ENCODE results near the gene ARHGAP18.
A peak's percentile ranks its signal among the peaks of the same experiment; 100 is the strongest.

ARHGAP18 gene, protein sequence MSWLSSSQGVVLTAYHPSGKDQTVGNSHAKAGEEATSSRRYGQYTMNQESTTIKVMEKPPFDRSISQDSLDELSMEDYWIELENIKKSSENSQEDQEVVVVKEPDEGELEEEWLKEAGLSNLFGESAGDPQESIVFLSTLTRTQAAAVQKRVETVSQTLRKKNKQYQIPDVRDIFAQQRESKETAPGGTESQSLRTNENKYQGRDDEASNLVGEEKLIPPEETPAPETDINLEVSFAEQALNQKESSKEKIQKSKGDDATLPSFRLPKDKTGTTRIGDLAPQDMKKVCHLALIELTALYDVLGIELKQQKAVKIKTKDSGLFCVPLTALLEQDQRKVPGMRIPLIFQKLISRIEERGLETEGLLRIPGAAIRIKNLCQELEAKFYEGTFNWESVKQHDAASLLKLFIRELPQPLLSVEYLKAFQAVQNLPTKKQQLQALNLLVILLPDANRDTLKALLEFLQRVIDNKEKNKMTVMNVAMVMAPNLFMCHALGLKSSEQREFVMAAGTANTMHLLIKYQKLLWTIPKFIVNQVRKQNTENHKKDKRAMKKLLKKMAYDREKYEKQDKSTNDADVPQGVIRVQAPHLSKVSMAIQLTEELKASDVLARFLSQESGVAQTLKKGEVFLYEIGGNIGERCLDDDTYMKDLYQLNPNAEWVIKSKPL

GRCh38 chr6:129709769-129710449 lies at the start of gene ARHGAP18:
ARHGAP18 (minus strand) TSS chr6:129710177; CDS start chr6:129710136, 41 bp downstream.
- H3K4me3 Mint-ChIP-seq = peak within 1 kb of the TSS; percentile 96
- H3K27ac Mint-ChIP-seq = peak within 1 kb of the TSS; percentile 86
- H3K36me3 Mint-ChIP-seq (ENCODE audit: low read depth) = peaks cover 9% of the 10 kb centered on the region
- H3K9me3 Mint-ChIP-seq = no peaks in the 10 kb centered on the region
- peaks cover 36% of the 10 kb centered on the region for H3K4me1 Mint-ChIP-seq (ENCODE audit: low read depth)
- peaks cover 4% of the 10 kb centered on the region for H3K27me3 Mint-ChIP-seq (ENCODE audit: low read depth)

- Mint-ChIP-seq H3K36me3 (ENCODE audit: low read depth) (no peaks in the 10 kb centered on the region), H3K4me3 (no peak overlapping the region), H3K27me3 (ENCODE audit: low read depth) (peaks cover 10% of the 10 kb centered on the region), H3K9me3 (no peaks in the 10 kb centered on the region), H3K27ac (no peak overlapping the region), H3K4me1 (ENCODE audit: low read depth) (peaks cover 8% of the 10 kb centered on the region)
Measured at GRCh38 chr6:129755787-129756186, 45.8 kb upstream of the ARHGAP18 start.

GRCh38 chr6:129754750-129755149 lies 44.8 kb upstream of the ARHGAP18 start:
- Mint-ChIP-seq H3K9me3 (no peaks in the 10 kb centered on the region), H3K27ac (no peak overlapping the region), H3K27me3 (ENCODE audit: low read depth) (peaks cover 3% of the 10 kb centered on the region)

DNA sequence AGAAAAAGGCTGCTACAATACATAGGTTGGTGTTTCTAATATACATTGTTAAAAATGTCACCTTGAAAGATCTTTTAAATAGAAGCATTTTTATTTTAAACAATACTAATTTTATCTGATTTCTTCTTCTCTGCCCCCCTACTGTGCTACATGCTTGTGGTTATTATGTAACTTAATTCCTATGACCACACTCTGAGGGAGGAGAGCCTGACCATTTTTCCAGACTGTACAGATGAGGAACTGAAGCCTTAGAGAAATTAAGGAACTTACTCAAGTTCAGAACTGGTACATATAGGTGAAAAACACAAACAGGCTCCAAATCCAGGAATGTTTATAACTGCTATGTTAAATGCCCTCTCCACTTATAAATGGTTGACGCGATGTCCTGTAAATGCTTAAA lies 43.4 kb upstream of the ARHGAP18 start:
- Mint-ChIP-seq H3K9me3 (no peaks in the 10 kb centered on the region), H3K4me3 (no peak overlapping the region), H3K36me3 (ENCODE audit: low read depth) (no peaks in the 10 kb centered on the region), H3K4me1 (ENCODE audit: low read depth) (peaks cover 29% of the 10 kb centered on the region), H3K27me3 (ENCODE audit: low read depth) (peaks cover 3% of the 10 kb centered on the region), H3K27ac (no peak overlapping the region)

More at GRCh38 chr6:129754750-129755149, 44.8 kb upstream of the ARHGAP18 start:
- no peaks in the 10 kb centered on the region for H3K36me3 Mint-ChIP-seq (ENCODE audit: low read depth)
- peaks cover 16% of the 10 kb centered on the region for H3K4me1 Mint-ChIP-seq (ENCODE audit: low read depth)
- H3K4me3 Mint-ChIP-seq = no peak overlapping the region

DNA sequence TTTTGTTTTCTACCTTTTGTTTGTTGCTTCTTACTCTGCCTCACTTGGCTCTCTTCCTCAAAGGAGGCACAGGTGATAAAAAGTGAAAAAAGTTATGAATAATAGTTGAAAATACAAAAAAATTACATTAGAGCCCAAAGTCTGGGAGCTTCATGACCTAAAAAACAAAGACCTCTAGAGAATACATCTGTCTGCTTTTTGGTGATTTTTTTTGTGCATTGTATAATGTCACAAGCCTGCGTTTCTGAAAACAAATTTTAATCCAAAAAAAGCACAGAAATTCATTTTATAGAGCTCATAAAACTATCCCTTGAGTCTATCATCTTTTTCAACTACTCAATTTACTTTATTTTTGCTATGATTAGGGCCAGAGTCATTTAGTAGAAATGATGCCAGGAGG lies 41.4 kb upstream of the ARHGAP18 start:
- Mint-ChIP-seq H3K4me1 (ENCODE audit: low read depth) (peaks cover 39% of the 10 kb centered on the region), H3K27ac (peak overlapping the region; percentile 29), H3K27me3 (ENCODE audit: low read depth) (no peaks in the 10 kb centered on the region), H3K9me3 (no peaks in the 10 kb centered on the region), H3K4me3 (no peak overlapping the region), H3K36me3 (ENCODE audit: low read depth) (no peaks in the 10 kb centered on the region)

DNA sequence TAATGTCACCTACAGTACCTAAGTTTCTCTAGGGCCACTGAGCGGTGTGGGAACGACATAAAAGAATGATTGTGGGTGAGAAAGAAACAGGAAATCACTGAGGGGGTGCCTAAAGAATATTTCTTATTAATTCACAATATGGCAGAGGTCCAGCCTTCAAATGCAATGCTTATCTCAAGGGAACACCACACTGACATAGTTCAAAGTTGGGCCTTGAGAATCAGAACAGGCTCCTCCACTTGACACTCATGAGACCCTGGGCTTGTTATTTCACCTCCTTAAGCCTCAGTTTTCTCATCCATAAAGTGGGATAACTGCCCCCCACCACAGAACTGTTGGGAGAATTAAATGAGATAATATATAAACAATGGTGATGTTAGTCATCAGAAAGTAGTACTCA lies 40.4 kb upstream of the ARHGAP18 start:
- no peaks in the 10 kb centered on the region for H3K36me3 Mint-ChIP-seq (ENCODE audit: low read depth)
- H3K27ac Mint-ChIP-seq = peak overlapping the region; percentile 80
- H3K27me3 Mint-ChIP-seq (ENCODE audit: low read depth) = no peaks in the 10 kb centered on the region
- H3K9me3 Mint-ChIP-seq = no peaks in the 10 kb centered on the region
- H3K4me3 Mint-ChIP-seq = no peak overlapping the region
- H3K4me1 Mint-ChIP-seq (ENCODE audit: low read depth) = peaks cover 39% of the 10 kb centered on the region

- Mint-ChIP-seq H3K27me3 (ENCODE audit: low read depth) (no peaks in the 10 kb centered on the region), H3K36me3 (ENCODE audit: low read depth) (no peaks in the 10 kb centered on the region), H3K4me1 (ENCODE audit: low read depth) (peaks cover 39% of the 10 kb centered on the region), H3K9me3 (no peaks in the 10 kb centered on the region), H3K27ac (peak overlapping the region; percentile 80), H3K4me3 (peak overlapping the region; percentile 65)
Measured at GRCh38 chr6:129749749-129750120, 39.8 kb upstream of the ARHGAP18 start.

DNA sequence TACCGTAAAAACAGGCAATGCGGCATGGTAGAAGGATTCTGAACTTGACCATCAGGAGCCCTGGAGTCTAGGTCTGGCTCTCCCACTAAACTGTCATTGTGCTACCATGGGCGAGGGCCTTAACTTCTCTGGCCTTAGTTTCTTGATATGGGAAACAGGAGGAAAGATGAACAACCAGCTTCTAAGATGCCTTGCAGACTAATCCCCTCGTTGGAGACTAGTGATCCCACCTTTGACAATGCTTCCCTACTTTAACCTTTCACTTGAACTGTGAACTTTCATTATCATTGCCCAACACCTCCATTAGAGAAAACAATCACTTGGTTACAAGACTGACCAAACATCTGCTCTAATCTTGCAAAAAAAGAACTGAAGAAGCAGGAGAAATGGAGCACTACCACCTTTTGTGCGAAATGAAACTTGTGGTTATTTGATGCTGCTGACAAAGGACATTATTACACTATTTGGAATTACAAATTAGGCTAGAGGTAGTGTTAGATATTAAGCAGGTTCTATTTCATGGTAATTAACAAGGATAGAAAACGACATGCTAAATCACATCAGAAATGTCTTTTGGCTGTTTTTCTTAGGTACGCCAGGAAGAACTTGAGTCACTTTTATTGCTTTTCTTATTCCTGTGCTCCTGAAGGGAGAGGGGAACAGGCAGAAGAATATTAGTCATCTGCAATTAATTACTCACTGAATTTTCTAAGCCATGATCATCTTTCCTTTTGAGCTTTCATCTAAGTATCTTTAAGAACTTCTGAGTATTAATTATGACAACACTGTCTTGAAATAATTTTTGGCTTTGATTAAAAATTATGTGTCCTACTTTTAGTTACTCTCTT lies 39.1 kb upstream of the ARHGAP18 start:
- no peaks in the 10 kb centered on the region for H3K27me3 Mint-ChIP-seq (ENCODE audit: low read depth)
- peak overlapping the region; percentile 80 for H3K27ac Mint-ChIP-seq
- H3K36me3 Mint-ChIP-seq (ENCODE audit: low read depth) = no peaks in the 10 kb centered on the region
- peak overlapping the region; percentile 65 for H3K4me3 Mint-ChIP-seq
- no peaks in the 10 kb centered on the region for H3K9me3 Mint-ChIP-seq
- peaks cover 42% of the 10 kb centered on the region for H3K4me1 Mint-ChIP-seq (ENCODE audit: low read depth)

DNA sequence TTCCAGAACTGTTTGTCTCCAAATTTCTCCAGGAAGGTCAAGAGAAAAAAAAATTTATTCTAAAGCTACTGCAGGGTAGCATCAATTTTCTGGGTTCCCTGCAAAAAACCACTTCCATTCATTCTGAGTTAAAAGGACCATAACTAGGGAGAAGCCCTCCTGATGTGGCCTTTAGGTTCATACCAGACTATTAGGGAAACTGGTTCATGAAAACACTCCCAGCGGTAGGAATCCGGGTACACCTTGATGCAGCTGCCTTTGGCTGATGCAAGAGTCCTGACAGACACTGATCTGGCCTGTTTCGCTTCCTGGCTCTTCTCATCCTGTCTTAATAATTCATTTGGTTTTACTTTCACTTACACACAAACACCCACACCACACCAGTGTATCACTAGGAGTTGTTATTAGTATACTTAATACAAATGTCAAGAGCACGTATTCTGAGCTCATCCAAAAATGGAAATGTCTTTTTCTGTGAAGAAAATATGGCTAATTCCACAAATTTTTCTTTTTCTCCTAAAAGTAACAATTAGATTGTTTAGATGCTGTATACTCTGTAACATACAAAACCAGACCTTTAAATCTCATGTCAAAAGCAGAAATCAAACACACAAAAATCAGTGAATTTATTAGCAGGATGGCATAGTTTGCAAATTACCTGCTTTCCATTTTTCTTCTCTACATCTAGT lies 38.4 kb upstream of the ARHGAP18 start:
- peak overlapping the region; percentile 80 for H3K27ac Mint-ChIP-seq
- no peaks in the 10 kb centered on the region for H3K9me3 Mint-ChIP-seq
- H3K4me1 Mint-ChIP-seq (ENCODE audit: low read depth) = peaks cover 47% of the 10 kb centered on the region
- H3K27me3 Mint-ChIP-seq (ENCODE audit: low read depth) = no peaks in the 10 kb centered on the region
- H3K36me3 Mint-ChIP-seq (ENCODE audit: low read depth) = no peaks in the 10 kb centered on the region
- H3K4me3 Mint-ChIP-seq = peak overlapping the region; percentile 36

DNA sequence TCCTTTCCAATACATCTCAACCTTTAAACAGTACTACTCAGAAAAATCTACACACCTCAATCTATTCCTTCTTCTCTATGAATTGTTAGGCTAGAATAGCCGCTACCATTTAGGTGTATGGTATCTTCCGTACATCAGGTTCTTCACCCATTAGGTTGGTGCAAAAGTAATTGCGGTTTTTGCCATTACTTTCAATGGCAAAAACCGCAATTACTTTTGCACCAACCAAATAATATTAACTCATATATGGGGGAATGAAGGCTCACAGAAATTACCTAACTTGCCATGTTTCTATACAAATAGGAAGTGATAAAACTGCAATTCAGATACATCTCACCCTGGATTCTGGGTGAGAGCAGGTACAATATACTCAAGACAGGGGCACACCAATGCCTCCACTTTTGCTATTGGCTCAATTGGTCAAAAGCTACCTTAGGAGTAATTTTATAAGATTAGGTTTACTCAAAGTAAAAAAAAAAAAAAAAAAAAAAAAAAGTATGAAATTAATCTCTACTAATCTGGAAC lies 37.7 kb upstream of the ARHGAP18 start:
- H3K27ac Mint-ChIP-seq = peak overlapping the region; percentile 80
- H3K4me1 Mint-ChIP-seq (ENCODE audit: low read depth) = peaks cover 47% of the 10 kb centered on the region
- no peaks in the 10 kb centered on the region for H3K36me3 Mint-ChIP-seq (ENCODE audit: low read depth)
- H3K27me3 Mint-ChIP-seq (ENCODE audit: low read depth) = no peaks in the 10 kb centered on the region
- H3K9me3 Mint-ChIP-seq = no peaks in the 10 kb centered on the region
- peak overlapping the region; percentile 36 for H3K4me3 Mint-ChIP-seq

DNA sequence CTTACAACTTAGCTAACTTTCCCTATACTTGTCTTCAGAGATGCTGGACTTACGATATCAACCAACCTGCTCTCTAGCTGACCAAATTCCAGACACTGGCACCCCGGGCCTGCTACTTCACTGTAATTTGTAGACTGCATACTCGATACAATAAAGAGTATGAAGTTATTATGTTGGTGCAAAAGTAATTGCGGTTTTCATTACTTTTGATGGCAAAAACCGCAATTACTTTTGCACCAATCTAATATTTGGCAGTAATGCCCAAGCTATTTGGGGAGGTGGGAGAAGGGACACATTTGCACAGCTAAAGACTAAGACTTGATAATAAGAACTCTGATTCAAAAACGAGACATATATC lies 34.9 kb upstream of the ARHGAP18 start:
- Mint-ChIP-seq H3K27ac (no peak overlapping the region), H3K9me3 (no peaks in the 10 kb centered on the region), H3K4me1 (ENCODE audit: low read depth) (peaks cover 32% of the 10 kb centered on the region)

DNA sequence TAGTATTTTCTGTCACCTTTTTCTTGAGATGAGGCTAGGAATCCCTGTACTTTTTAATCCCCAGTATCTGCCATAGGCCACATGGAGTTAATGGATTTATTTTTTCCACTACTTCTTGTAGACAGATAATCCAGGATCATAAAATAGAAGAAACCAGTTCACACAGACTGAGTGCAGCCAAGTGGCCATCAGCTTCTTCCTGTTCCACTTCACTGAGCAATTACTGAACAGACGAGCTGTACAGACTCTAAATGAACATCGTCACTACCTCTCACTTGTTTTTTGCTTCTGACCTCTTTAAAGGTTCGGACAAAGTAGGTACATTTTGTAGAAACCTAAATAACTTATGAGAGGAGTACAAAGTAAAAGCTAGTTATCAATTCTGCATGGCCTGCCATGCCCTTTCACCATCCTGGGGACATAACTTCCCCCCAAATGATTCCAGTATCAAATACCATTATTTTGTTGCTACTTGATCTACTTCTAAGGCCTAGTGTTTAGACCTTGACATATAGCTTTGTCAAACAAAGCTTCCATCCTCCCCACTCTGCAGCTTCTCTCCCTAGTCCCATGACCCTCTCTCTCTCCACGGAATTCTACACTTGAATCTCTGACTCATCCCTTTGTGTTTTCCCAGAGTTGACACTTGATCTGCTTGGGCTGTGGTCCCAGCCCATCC lies 34.4 kb upstream of the ARHGAP18 start:
- Mint-ChIP-seq H3K4me3 (no peak overlapping the region), H3K36me3 (ENCODE audit: low read depth) (no peaks in the 10 kb centered on the region), H3K27me3 (ENCODE audit: low read depth) (peaks cover 6% of the 10 kb centered on the region), H3K27ac (no peak overlapping the region), H3K4me1 (ENCODE audit: low read depth) (peaks cover 26% of the 10 kb centered on the region), H3K9me3 (no peaks in the 10 kb centered on the region)

More for the DNA sequence above, 34.9 kb upstream of the ARHGAP18 start:
- no peaks in the 10 kb centered on the region for H3K36me3 Mint-ChIP-seq (ENCODE audit: low read depth)
- H3K27me3 Mint-ChIP-seq (ENCODE audit: low read depth) = peaks cover 6% of the 10 kb centered on the region
- H3K4me3 Mint-ChIP-seq = no peak overlapping the region

DNA sequence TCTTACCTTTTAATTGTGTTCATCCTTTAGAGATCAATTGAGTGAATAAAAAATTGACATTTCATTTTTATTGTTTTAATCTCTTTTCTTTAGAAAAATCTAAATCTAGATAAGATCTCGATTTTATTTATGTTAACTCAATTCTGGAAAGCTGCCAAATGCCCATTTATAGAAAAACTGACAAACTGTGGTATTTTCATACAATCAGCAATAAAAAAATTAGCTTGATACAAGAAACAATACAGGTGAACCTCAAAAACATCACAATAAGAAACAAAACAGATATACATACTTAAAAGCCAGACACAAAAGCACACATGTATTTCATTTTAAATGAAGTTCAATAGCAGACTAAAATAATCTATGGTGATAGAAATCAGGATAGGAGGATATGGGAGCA lies 30.0 kb upstream of the ARHGAP18 start:
- Mint-ChIP-seq H3K4me1 (ENCODE audit: low read depth) (peaks cover 8% of the 10 kb centered on the region), H3K36me3 (ENCODE audit: low read depth) (no peaks in the 10 kb centered on the region), H3K27ac (no peak overlapping the region), H3K9me3 (no peaks in the 10 kb centered on the region), H3K27me3 (ENCODE audit: low read depth) (peaks cover 6% of the 10 kb centered on the region), H3K4me3 (no peak overlapping the region)

All from T-helper 1 cell treated with Interleukin-12 subunit alpha and Interleukin-12 subunit beta and Interleukin-4 antibody, amounts not matched to agents 30 μg/mL and 1 μg/mL, for 36 hours (primary cell).